ENCODE results near the gene RFX4. TPM values are rescaled to one million over a fixed set of nuclear protein-coding genes. Genes with fewer than 3 reads are reported as not detected.

The RFX4 gene
- total and polyA plus RNA-seq, 3 donors from 2014 or later = 52.7 to 217 (median 86.4) TPM

- Histone ChIP-seq H3K36me3 (ENCODE audit: low read depth, missing control alignments) (no peaks in the 10 kb centered on the region), H3K27ac (no peak overlapping the region), H3K4me3 (no peak overlapping the region), H3K27me3 (no peaks in the 10 kb centered on the region), H3K4me1 (no peaks in the 10 kb centered on the region), H3K9me3 (no peaks in the 10 kb centered on the region)
- no peak for DNase-seq
- intact Hi-C loops (cut with DNase I; ENCODE audit: low total_unique reads) = no loop called here
- TF ChIP-seq POLR2A (IDR thresholded peaks at IDR 0.05) (no peak), CTCF (IDR thresholded peaks at IDR 0.05) (no peak)
- WGBS, 2 donors = 50 to 81% methylated on average over 3 to 5 of the region's 5 CpGs
These were observed 60.2 kb downstream of the RFX4 start for GRCh38 chr12:106643000-106643399.

- DNase-seq = no peak
- Histone ChIP-seq H3K27ac (no peak overlapping the region), H3K4me3 (no peak overlapping the region), H3K27me3 (no peaks in the 10 kb centered on the region), H3K9me3 (no peaks in the 10 kb centered on the region), H3K4me1 (no peaks in the 10 kb centered on the region), H3K36me3 (ENCODE audit: low read depth, missing control alignments) (no peaks in the 10 kb centered on the region)
- WGBS, 2 donors = 69 to 74% methylated on average over 16 of the region's 16 CpGs
- intact Hi-C loops (cut with DNase I; ENCODE audit: low total_unique reads) = no loop called here
- no peak for TF ChIP-seq CTCF (IDR thresholded peaks at IDR 0.05)
These were observed 61.7 kb downstream of the RFX4 start for GRCh38 chr12:106644335-106645073.

- Histone ChIP-seq H3K36me3 (ENCODE audit: low read depth, missing control alignments) (no peaks in the 10 kb centered on the region), H3K27ac (no peak overlapping the region), H3K27me3 (no peaks in the 10 kb centered on the region), H3K4me1 (no peaks in the 10 kb centered on the region), H3K9me3 (no peaks in the 10 kb centered on the region), H3K4me3 (no peak overlapping the region)
- intact Hi-C loops (cut with DNase I; ENCODE audit: low total_unique reads) = no loop called here
- no peak for TF ChIP-seq POLR2A (IDR thresholded peaks at IDR 0.05)
- no peak for TF ChIP-seq CTCF (IDR thresholded peaks at IDR 0.05)
- WGBS, 2 donors = 62 to 78% methylated on average over 16 of the region's 16 CpGs
- peak; percentile 16 for DNase-seq
These were observed 62.2 kb downstream of the RFX4 start for GRCh38 chr12:106645074-106645421.

- no peak for DNase-seq
- H3K27ac ChIP-seq = no peak overlapping the region
- 88 to 94% methylated on average over 6 of the region's 6 CpGs for WGBS, 2 donors
These were observed 62.9 kb downstream of the RFX4 start for GRCh38 chr12:106645465-106646330.

More at GRCh38 chr12:106645465-106646330, 62.9 kb downstream of the RFX4 start:
- Histone ChIP-seq H3K4me1 (no peaks in the 10 kb centered on the region), H3K36me3 (ENCODE audit: low read depth, missing control alignments) (no peaks in the 10 kb centered on the region), H3K9me3 (no peaks in the 10 kb centered on the region), H3K27me3 (no peaks in the 10 kb centered on the region), H3K4me3 (no peak overlapping the region)
- intact Hi-C loops (cut with DNase I; ENCODE audit: low total_unique reads) = no loop called here
- TF ChIP-seq CTCF (IDR thresholded peaks at IDR 0.05) (no peak), POLR2A (IDR thresholded peaks at IDR 0.05) (no peak)

All from testis (tissue), 3 donors.